ENCODE data around the gene GNG8. TPM values are rescaled to one million over a fixed set of nuclear protein-coding genes. Genes with fewer than 3 reads are reported as not detected.

Gene GNG8
- total and polyA plus RNA-seq, 10 of the 15 experiments (the other 5 are each of a cell fraction or from before 2014, with no cell fraction given): 1.2 to 6.6 (median 2.7) TPM; not detected in 6

DNA sequence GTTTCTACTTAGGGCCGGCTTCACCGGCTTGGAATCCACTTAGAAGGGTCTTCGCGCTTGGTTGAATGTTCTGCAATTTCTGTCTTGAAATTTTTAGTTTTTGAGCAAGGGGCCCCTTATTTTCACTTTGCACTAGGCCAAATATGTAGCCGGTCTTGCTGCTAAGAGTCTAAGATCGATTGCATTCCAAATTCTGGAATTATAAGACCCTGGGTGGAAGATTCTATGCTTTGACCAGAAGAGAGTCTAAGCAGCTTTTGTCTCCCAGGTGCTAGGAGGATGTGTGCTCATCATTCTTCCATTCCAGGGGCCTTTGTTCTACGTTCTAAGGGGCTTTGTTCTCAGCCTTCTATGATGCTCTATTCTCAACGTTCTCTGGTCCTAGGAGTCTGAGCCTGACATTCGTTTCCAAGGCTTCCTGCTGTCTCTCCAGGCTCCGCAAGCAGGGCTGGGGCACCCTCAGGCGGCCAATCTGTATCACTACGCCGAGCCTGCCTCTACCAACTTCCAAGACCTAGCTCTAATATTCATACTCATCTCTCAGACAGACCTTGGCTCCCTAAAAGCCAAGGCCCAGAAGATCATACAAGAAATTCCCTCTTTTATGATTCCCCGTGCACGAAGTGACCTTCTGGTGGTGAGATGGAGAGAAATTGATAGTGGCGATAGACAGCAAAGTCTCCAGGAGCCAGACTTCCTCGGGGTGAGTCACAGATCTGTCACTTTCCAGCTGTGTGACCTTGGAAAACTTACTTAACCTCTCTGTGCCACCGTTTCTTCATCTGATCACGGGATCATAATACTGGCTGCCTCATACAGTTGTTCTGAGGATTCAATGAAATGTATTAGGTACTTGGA lies 26.0 kb upstream of the GNG8 start:
- no peaks in the 10 kb centered on the region for H3K36me3 ChIP-seq (ENCODE audit: control insufficient read depth in 2 of 2, insufficient read depth in 2 of 2, low read length in 1 of 2)
- no peaks in the 10 kb centered on the region for H3K9me3 ChIP-seq (replicated peaks; ENCODE audit: control insufficient read depth, insufficient read depth, low read length)
- H3K9ac ChIP-seq (ENCODE audit: control insufficient read depth, insufficient read depth, low read length): peak overlapping the region; percentile 34; the same call in 1 of the 2 replicates
- peak overlapping the region; percentile 69 for H2AFZ ChIP-seq (ENCODE audit: control insufficient read depth, low read depth, low read length)
- H3K4me3 ChIP-seq: peak overlapping the region; percentile 59
- CTCF ChIA-PET: interaction anchor here (0.6 to 11.5 kb wide), 44 partner anchors 9 to 667 kb away, joined by 3 to 434 read pairs (median 5); partner anchors contain the start of genes CALM3, CCDC61 and PTGIR
- in situ Hi-C loops (cut with MboI): loop anchor here (5.0 kb wide), 1 partner anchor 50 kb away; no protein-coding TSS in a partner anchor
- H3K27me3 ChIP-seq (replicated peaks in 1 of 2; ENCODE audit: control insufficient read depth in 2 of 2, insufficient read depth in 2 of 2, low read length in 1 of 2): peaks cover 3% of the 10 kb centered on the region in 2 experiments; a peak in 3 of 4 replicates
- DNase-seq (ENCODE audit: low read depth, low spot score): no peak
- no peak overlapping the region; the same call in 1 of the 2 replicates for H3K27ac ChIP-seq (ENCODE audit: control insufficient read depth, insufficient read depth)
- FAIRE-seq: peak; percentile 83
- H3K79me2 ChIP-seq (ENCODE audit: control insufficient read depth, insufficient read depth, low read length): no peaks in the 10 kb centered on the region
- H3K4me1 ChIP-seq (ENCODE audit: control insufficient read depth, insufficient read depth, low read length): peaks cover 22% of the 10 kb centered on the region
- SMC1A ChIA-PET (ENCODE audit: uncharacterized antibody, unreplicated experiment): interaction anchor here (0.7 to 7.7 kb wide), 24 partner anchors 9 to 314 kb away, joined by 3 to 286 read pairs (median 4); partner anchors contain the start of genes CALM3, GNG8 and PTGIR
- no peaks in the 10 kb centered on the region for H4K20me1 ChIP-seq (ENCODE audit: control insufficient read depth, insufficient read depth)
- RAD21 ChIA-PET (ENCODE audit: unreplicated experiment): interaction anchor here (0.6 to 4.4 kb wide), 27 partner anchors 9 to 890 kb away, joined by 3 to 245 read pairs (median 6); partner anchors contain the start of genes CALM3, FKRP, PRKD2 and PTGIR
- POLR2A ChIA-PET: interaction anchor here (0.6 to 2.1 kb wide), 9 partner anchors 9 to 61 kb away, joined by 3 to 30 read pairs (median 6); partner anchors contain the start of gene PTGIR
- WGBS (ENCODE audit: insufficient coverage, insufficient replicate concordance, low lambda C conversion rate, missing lambda C conversion rate): 8% methylated on average over 19 of the region's 19 CpGs
- H3K4me2 ChIP-seq (ENCODE audit: control insufficient read depth, insufficient read depth): peak overlapping the region; percentile 90
- BruUV-seq (replicated peaks): no TSS peak
- peak; percentile 74 for ATAC-seq
- intact Hi-C loops (cut with micrococcal nuclease; ENCODE audit: unreplicated experiment): loop anchor here (1.0 kb wide), 2 partner anchors 48 to 133 kb away; no protein-coding TSS in a partner anchor
- TF ChIP-seq IKZF2 (IDR thresholded peaks at IDR 0.05): peak; percentile 26 to 52; a peak in 1 of 4 replicates
- no peak; the same call in 1 of the 2 replicates for TF ChIP-seq ATF7 (IDR thresholded peaks at IDR 0.05; ENCODE audit: low read depth)
- no peak for TF ChIP-seq NRF1 (conservative IDR thresholded peaks at IDR 0.05; ENCODE audit: low read depth, low read length)
- TF ChIP-seq, protein P1, sequence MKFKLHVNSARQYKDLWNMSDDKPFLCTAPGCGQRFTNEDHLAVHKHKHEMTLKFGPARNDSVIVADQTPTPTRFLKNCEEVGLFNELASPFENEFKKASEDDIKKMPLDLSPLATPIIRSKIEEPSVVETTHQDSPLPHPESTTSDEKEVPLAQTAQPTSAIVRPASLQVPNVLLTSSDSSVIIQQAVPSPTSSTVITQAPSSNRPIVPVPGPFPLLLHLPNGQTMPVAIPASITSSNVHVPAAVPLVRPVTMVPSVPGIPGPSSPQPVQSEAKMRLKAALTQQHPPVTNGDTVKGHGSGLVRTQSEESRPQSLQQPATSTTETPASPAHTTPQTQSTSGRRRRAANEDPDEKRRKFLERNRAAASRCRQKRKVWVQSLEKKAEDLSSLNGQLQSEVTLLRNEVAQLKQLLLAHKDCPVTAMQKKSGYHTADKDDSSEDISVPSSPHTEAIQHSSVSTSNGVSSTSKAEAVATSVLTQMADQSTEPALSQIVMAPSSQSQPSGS (IDR thresholded peaks at IDR 0.05; ENCODE audit: low read length): no peak
- no peak for TF ChIP-seq ZZZ3 (IDR thresholded peaks at IDR 0.05; ENCODE audit: control insufficient read depth, insufficient read length, low read depth)
- TF ChIP-seq, protein P2, sequence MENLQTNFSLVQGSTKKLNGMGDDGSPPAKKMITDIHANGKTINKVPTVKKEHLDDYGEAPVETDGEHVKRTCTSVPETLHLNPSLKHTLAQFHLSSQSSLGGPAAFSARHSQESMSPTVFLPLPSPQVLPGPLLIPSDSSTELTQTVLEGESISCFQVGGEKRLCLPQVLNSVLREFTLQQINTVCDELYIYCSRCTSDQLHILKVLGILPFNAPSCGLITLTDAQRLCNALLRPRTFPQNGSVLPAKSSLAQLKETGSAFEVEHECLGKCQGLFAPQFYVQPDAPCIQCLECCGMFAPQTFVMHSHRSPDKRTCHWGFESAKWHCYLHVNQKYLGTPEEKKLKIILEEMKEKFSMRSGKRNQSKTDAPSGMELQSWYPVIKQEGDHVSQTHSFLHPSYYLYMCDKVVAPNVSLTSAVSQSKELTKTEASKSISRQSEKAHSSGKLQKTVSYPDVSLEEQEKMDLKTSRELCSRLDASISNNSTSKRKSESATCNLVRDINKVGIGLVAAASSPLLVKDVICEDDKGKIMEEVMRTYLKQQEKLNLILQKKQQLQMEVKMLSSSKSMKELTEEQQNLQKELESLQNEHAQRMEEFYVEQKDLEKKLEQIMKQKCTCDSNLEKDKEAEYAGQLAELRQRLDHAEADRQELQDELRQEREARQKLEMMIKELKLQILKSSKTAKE (IDR thresholded peaks at IDR 0.05; ENCODE audit: low read depth, poor library complexity, severe bottlenecking): no peak
- TF ChIP-seq STAT1 (conservative IDR thresholded peaks at IDR 0.05): no peak
- TF ChIP-seq, protein P3, sequence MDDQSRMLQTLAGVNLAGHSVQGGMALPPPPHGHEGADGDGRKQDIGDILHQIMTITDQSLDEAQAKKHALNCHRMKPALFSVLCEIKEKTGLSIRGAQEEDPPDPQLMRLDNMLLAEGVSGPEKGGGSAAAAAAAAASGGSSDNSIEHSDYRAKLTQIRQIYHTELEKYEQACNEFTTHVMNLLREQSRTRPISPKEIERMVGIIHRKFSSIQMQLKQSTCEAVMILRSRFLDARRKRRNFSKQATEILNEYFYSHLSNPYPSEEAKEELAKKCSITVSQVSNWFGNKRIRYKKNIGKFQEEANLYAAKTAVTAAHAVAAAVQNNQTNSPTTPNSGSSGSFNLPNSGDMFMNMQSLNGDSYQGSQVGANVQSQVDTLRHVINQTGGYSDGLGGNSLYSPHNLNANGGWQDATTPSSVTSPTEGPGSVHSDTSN (IDR thresholded peaks at IDR 0.05; ENCODE audit: insufficient replicate concordance, low read depth, low read length): no peak
- no peak for TF ChIP-seq ASH2L (IDR thresholded peaks at IDR 0.05; ENCODE audit: borderline replicate concordance, low read depth)
- TF ChIP-seq SIN3A (IDR thresholded peaks at IDR 0.05; ENCODE audit: low read depth, low read length): no peak
- TF ChIP-seq, protein P4, sequence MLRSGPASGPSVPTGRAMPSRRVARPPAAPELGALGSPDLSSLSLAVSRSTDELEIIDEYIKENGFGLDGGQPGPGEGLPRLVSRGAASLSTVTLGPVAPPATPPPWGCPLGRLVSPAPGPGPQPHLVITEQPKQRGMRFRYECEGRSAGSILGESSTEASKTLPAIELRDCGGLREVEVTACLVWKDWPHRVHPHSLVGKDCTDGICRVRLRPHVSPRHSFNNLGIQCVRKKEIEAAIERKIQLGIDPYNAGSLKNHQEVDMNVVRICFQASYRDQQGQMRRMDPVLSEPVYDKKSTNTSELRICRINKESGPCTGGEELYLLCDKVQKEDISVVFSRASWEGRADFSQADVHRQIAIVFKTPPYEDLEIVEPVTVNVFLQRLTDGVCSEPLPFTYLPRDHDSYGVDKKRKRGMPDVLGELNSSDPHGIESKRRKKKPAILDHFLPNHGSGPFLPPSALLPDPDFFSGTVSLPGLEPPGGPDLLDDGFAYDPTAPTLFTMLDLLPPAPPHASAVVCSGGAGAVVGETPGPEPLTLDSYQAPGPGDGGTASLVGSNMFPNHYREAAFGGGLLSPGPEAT (IDR thresholded peaks at IDR 0.05; ENCODE audit: low read depth): no peak
- TF ChIP-seq BACH1 (IDR thresholded peaks at IDR 0.05; ENCODE audit: borderline replicate concordance): no peak
- 0 out of 2 replicates have a peak, but pooled peaks have one; percentile 46 for TF ChIP-seq RB1 (IDR thresholded peaks at IDR 0.05; ENCODE audit: borderline replicate concordance)
- 0 out of 2 replicates have a peak, but pooled peaks have one; percentile 50 for TF ChIP-seq ESRRA (IDR thresholded peaks at IDR 0.05; ENCODE audit: low read length)
- TF ChIP-seq TCF7 (IDR thresholded peaks at IDR 0.05; ENCODE audit: borderline replicate concordance): no peak
